Osteoblast (primary cell): Measurements from ENCODE around the gene PRKCE. TPM values are rescaled to one million over a fixed set of nuclear protein-coding genes. Genes with fewer than 3 reads are reported as not detected.
"Not testable (repeated sequence)": the region's sequence is repeated elsewhere in the genome, so short reads cannot be mapped to it uniquely, and the experiment has no call there.

Experiments
- DNase-seq: peaks from one replicate; pipeline ENCODE4 v3.0.0; 2011; ENCODE audit warnings: low spot score, mixed read lengths; ENCODE audit not compliant: insufficient read length; ENCODE audit errors: missing footprints
- H2AFZ ChIP-seq: 2 replicates; pipeline ENCODE4 v1.6.0; 2011; ENCODE audit warnings: mild to moderate bottlenecking, low read length
- H3K27ac ChIP-seq: 2 replicates; pipeline ENCODE4 v1.5.1; 2011; ENCODE audit warnings: mild to moderate bottlenecking, low read depth, low read length, moderate library complexity
- H3K27me3 ChIP-seq: 2 replicates; pipeline ENCODE4 v1.6.0; 2012; ENCODE audit warnings: mild to moderate bottlenecking, control low read depth, inconsistent platforms, low read length, moderate library complexity; ENCODE audit not compliant: insufficient read depth
- H3K36me3 ChIP-seq: 2 replicates; pipeline ENCODE4 v1.5.1; 2011; ENCODE audit warnings: mild to moderate bottlenecking, low read length, control low read depth, moderate library complexity; ENCODE audit not compliant: insufficient read depth
- H3K4me1 ChIP-seq: 2 replicates; pipeline ENCODE4 v1.5.1; 2011; ENCODE audit warnings: mild to moderate bottlenecking, low read length, control low read depth, moderate library complexity; ENCODE audit not compliant: insufficient read depth
- H3K4me2 ChIP-seq: 2 replicates; pipeline ENCODE4 v1.6.0; 2011; ENCODE audit warnings: mild to moderate bottlenecking, low read length; ENCODE audit not compliant: insufficient read depth
- H3K4me3 ChIP-seq: fragments of 200-600 bp; sonication (generic); 3 replicates; pipeline ENCODE4 v1.5.1; 2012; ENCODE audit warnings: mild to moderate bottlenecking, low read length, inconsistent platforms; ENCODE audit not compliant: insufficient read depth
- H3K79me2 ChIP-seq: 2 replicates; pipeline ENCODE4 v1.6.0; 2012; ENCODE audit warnings: mild to moderate bottlenecking, low read length, control low read depth, inconsistent platforms; ENCODE audit not compliant: insufficient read depth
- H3K9me3 ChIP-seq: 2 replicates; pipeline ENCODE4 v1.5.1; 2011; ENCODE audit warnings: low read depth, low read length, control low read depth
- H4K20me1 ChIP-seq: 2 replicates; pipeline ENCODE4 v1.6.0; 2012; ENCODE audit warnings: mild to moderate bottlenecking, low read length, control low read depth; ENCODE audit not compliant: insufficient read depth
- total RNA-seq: library from RNA; depleted of rRNA; stranded (reverse); fragments of >200 nt; gene quantifications from 2 replicates; pipeline ENCODE4 v1.2.3, GENCODE V29; 2012
- TF ChIP-seq, protein P1 (sequence below): IDR thresholded peaks from 2 replicates; pipeline ENCODE4 v1.5.1; 2011; ENCODE audit warnings: mild to moderate bottlenecking, low read depth, low read length, moderate library complexity; ENCODE audit errors: extremely low read depth

PRKCE gene
- total RNA-seq, 1 donor = 22.1 TPM

DNA sequence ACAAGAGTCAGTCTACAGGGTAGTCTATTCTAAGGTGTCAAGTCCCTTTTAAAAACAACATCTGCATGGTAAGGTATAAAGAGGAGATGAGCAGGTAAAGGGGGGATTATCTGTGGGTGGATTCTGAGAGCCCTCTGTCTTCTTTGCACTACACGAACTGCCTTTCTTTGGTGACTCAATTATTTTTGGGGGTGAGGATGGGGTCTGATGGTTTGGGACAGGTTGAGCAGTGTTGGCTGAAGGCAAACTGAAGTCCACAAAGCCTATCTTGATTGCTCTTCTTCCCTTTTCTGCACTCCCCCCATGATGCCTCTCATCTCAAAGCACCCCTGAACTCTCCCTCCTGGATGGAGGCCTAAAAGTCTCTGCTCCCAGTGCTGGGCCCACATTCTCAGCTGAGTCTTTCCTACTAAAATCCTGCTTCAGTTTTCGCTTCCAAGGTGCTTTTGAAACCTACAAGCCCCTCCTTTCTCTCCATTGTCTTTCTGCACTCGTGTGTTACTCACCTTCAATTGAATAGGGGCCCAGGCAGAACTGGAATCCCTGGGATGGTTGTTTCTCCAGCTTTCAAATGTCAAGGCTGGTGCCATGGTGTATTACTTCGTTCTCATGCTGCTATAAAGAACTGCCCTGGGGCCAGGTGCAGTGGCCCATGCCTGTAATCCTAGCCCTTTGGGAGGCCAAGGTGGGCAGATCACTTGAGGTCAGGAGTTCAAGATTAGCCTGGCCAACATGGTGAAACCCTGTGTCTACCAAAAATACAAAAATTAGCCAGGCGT is 64.3 kb downstream of the PRKCE start:
- H3K79me2 ChIP-seq = no peaks in the 10 kb centered on the region
- TF ChIP-seq, protein P1, sequence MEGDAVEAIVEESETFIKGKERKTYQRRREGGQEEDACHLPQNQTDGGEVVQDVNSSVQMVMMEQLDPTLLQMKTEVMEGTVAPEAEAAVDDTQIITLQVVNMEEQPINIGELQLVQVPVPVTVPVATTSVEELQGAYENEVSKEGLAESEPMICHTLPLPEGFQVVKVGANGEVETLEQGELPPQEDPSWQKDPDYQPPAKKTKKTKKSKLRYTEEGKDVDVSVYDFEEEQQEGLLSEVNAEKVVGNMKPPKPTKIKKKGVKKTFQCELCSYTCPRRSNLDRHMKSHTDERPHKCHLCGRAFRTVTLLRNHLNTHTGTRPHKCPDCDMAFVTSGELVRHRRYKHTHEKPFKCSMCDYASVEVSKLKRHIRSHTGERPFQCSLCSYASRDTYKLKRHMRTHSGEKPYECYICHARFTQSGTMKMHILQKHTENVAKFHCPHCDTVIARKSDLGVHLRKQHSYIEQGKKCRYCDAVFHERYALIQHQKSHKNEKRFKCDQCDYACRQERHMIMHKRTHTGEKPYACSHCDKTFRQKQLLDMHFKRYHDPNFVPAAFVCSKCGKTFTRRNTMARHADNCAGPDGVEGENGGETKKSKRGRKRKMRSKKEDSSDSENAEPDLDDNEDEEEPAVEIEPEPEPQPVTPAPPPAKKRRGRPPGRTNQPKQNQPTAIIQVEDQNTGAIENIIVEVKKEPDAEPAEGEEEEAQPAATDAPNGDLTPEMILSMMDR = no peak
- H3K4me3 ChIP-seq = no peak overlapping the region

DNA sequence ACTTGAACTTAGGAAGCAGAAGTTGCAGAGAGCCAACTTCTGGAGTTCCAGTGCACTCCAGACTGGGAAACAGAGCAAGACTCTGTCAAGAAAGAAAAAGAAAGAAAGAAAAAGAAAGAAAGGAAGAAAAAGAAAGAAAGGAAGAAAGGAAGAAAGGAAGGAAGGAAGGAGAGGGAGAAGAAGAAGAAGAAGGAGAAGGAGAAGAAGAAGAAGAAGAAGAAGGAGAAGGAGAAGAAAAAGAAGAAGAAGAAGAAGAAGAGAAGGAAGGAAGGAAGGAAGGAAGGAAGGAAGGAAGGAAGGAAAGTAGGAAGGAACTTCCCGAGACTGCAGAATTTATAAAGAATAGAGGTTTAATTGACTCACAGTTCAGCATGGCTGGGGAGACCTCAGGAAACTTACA is 65.0 kb downstream of the PRKCE start:
- H3K79me2 ChIP-seq, H3K4me2 ChIP-seq, H3K27me3 ChIP-seq, H3K36me3 ChIP-seq, H3K4me3 ChIP-seq, H2AFZ ChIP-seq, DNase-seq, H3K9me3 ChIP-seq, H3K4me1 ChIP-seq, H3K27ac ChIP-seq: not testable (repeated sequence)
- H4K20me1 ChIP-seq = peaks cover 17% of the 10 kb centered on the region

More for the DNA sequence above, 64.3 kb downstream of the PRKCE start:
- Histone ChIP-seq H3K9me3 (no peaks in the 10 kb centered on the region), H2AFZ (no peak overlapping the region), H3K27ac (no peak overlapping the region), H3K36me3 (no peaks in the 10 kb centered on the region), H4K20me1 (peaks cover 17% of the 10 kb centered on the region), H3K4me1 (no peaks in the 10 kb centered on the region), H3K4me2 (no peak overlapping the region), H3K27me3 (no peaks in the 10 kb centered on the region)
- no peak for DNase-seq

DNA sequence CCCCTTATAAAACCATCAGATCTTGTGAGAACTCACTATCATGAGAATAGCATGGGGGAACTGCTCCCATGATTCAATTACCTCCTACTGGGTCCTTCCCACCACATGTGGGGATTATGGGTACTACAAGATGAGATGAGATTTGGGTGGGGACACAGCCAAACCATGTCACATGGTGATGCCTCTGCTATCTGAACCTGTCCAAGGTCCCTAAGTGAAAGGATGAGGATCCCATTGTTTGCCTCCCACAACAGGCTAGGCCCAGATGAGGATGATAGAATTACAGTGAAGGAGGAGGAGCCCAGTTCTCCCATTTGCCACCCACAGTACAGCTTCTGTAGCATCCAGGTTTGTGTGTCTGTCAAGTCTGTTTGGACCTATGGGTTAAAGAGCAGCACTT is 65.4 kb downstream of the PRKCE start:
- H3K4me3 ChIP-seq = no peak overlapping the region
- H4K20me1 ChIP-seq = peaks cover 17% of the 10 kb centered on the region
- no peak overlapping the region for H3K4me2 ChIP-seq
- no peak for DNase-seq
- H3K27ac ChIP-seq = no peak overlapping the region
- H3K27me3 ChIP-seq = no peaks in the 10 kb centered on the region
- TF ChIP-seq, protein P1 = no peak
- no peaks in the 10 kb centered on the region for H3K79me2 ChIP-seq
- no peak overlapping the region for H2AFZ ChIP-seq
- no peaks in the 10 kb centered on the region for H3K36me3 ChIP-seq
- H3K4me1 ChIP-seq = no peaks in the 10 kb centered on the region
- no peaks in the 10 kb centered on the region for H3K9me3 ChIP-seq

DNA sequence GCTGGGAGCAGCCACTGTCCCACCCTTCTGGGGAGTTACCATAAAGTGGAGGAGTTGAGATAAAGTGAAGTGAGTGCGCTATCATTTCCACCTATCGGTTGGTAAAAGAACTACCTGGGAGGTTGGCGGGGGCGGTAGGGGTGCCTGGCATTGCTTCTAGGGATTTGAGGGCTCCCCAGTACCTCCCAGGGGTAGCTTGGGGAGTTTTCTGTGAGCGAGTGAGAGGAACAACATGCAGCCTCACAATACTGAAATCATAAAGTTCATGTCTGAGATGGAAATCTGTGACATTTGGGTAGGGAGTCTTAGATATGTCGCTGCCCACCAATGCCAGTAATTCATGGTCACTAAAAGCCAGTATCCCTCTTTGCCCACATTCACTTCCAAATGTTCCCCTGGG is 68.7 kb downstream of the PRKCE start:
- Histone ChIP-seq H3K4me1 (peaks cover 5% of the 10 kb centered on the region), H3K27ac (no peak overlapping the region), H4K20me1 (peaks cover 8% of the 10 kb centered on the region), H3K9me3 (no peaks in the 10 kb centered on the region), H3K27me3 (no peaks in the 10 kb centered on the region), H3K4me3 (no peak overlapping the region), H2AFZ (no peak overlapping the region), H3K4me2 (no peak overlapping the region), H3K79me2 (no peaks in the 10 kb centered on the region), H3K36me3 (no peaks in the 10 kb centered on the region)
- TF ChIP-seq, protein P1 = no peak
- no peak for DNase-seq
